CD4-positive, alpha-beta T cell treated with Interleukin-6 at 100 ng/mL for 8 hours (primary cell): ENCODE measurements around the gene MAN1B1.
A peak's percentile ranks its signal among the peaks of the same experiment; 100 is the strongest.

Source experiments
- DNase-seq: peaks from one replicate; pipeline ENCODE4 v3.0.0-alpha.2; 2020; ENCODE audit warnings: mixed read lengths, low spot score

Gene MAN1B1

GRCh38 chr9:137085920-137086530, 760 bp upstream of the MAN1B1 start:
- DNase-seq, result no peak

- no peak for DNase-seq
These were observed 682 bp downstream of the MAN1B1 start for GRCh38 chr9:137087409-137087925.

GRCh38 chr9:137088121-137088520, 1.3 kb downstream of the MAN1B1 start:
- DNase-seq, result no peak

- no peak for DNase-seq
These were observed 2.6 kb downstream of the MAN1B1 start for GRCh38 chr9:137089232-137089947.

- DNase-seq, result peak; percentile 89
These were observed 9.1 kb downstream of the MAN1B1 start for GRCh38 chr9:137095664-137096517.

- no peak for DNase-seq
These were observed 10.2 kb downstream of the MAN1B1 start for GRCh38 chr9:137096785-137097546.

- DNase-seq, result no peak
These were observed 11.1 kb downstream of the MAN1B1 start for GRCh38 chr9:137097761-137098462.

GRCh38 chr9:137099231-137099630, 12.4 kb downstream of the MAN1B1 start:
- no peak for DNase-seq

GRCh38 chr9:137103206-137103999, 16.6 kb downstream of the MAN1B1 start:
- no peak for DNase-seq

GRCh38 chr9:137105814-137106661, 19.3 kb downstream of the MAN1B1 start:
- DNase-seq, result no peak

- no peak for DNase-seq
These were observed 20.0 kb downstream of the MAN1B1 start for GRCh38 chr9:137106662-137107250.

- DNase-seq, result no peak
These were observed 20.6 kb downstream of the MAN1B1 start for GRCh38 chr9:137107312-137107921.

- DNase-seq, result no peak
These were observed 21.2 kb downstream of the MAN1B1 start for GRCh38 chr9:137107982-137108381.

- no peak for DNase-seq
These were observed 21.9 kb downstream of the MAN1B1 start for GRCh38 chr9:137108608-137109249.

GRCh38 chr9:137109250-137110146, 22.7 kb downstream of the MAN1B1 start:
- no peak for DNase-seq

GRCh38 chr9:137110147-137110910, 23.5 kb downstream of the MAN1B1 start:
- no peak for DNase-seq
